ENCODE measurements around the gene TRAPPC11.

The TRAPPC11 gene

DNA sequence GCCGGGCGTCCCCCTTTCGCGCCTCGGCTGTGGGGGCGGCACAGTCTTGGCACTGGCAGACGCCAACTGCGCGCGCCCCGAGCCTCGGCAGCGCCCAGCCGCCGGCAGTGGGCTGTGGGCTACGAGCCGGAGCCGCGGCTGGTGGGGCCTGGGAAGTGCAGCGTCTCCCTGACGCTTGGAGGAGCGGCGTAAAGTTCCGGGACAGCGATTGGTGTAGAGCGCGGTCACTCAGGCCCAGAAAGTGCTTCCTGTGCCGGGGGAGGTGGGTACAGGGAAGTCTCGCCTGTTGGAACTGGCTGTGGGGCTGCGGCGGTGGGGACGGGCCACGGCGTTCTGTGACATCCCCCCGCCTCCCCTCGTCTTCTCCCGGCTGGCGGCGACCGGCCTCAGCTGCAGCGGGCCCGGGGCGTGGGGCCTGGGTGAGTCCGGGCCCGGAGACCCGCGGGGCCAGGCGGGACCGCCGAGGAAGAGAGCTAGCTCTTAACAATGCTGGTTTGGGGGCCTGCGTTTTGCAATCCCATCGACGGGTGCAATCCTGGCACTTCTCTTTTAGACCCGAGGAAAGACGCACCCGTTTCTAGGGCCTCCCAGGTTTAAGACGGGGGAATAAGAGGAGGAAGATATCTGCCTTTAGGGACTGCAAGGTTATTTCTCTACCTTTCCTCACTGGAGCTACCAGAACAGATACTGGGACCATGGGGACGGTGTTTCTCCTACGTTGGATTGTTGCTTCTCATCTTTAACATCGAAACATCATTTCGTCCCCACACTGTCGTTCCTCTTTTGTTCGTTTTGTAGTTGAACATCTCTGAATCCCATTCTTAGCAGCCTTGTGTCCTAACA lies at the start of gene TRAPPC11, which contains the start of gene RWDD4:
Gene TRAPPC11, plus strand, starts transcription at position 265 of the 843 bp plus-strand sequence. CDS start 4,575 bp downstream, outside the sequence.
Gene RWDD4, minus strand, starts transcription at position 157 of the 843 bp plus-strand sequence. CDS start 233 bp downstream, outside the sequence.
- TF ChIP-seq CTCF (IDR thresholded peaks at IDR 0.05; ENCODE audit: extremely low read depth, insufficient read depth, missing control alignments) = peak; percentile 0

GRCh38 chr4:183610033-183610432 lies 49.1 kb upstream of the TRAPPC11 start:
- no peak for TF ChIP-seq CTCF (IDR thresholded peaks at IDR 0.05; ENCODE audit: extremely low read depth, insufficient read depth, missing control alignments)
- DNase-seq (ENCODE audit: low spot score) = no peak
- in situ Hi-C loops (cut with MboI; ENCODE audit: low pct_unique_long_range_greater_than_20kb, low sequenced_read_pairs, unreplicated experiment) = no loop called here

More for the DNA sequence above, at the start of gene TRAPPC11, which contains the start of gene RWDD4:
- in situ Hi-C loops (cut with MboI; ENCODE audit: low pct_unique_long_range_greater_than_20kb, low sequenced_read_pairs, unreplicated experiment) = no loop called here
- DNase-seq (ENCODE audit: low spot score) = peak; percentile 99

DNA sequence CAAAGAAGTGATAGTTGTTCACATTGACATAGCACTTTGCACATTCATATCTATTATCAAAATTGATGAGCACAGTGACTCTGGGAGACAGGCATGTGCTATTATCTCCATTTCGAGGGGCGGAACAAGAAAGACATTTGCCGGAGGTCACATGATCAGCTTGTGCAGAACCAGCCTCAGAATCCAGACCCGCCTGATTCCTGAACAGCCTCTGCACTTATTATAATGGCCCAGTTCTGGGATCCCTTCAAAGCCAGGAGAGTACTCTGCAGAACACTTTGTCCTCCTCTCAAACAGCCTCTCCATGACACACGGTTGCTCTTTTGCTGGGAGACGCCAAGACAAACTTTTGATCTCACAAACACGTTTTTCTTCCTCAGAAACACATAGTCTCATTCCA lies 48.5 kb upstream of the TRAPPC11 start:
- no peak for DNase-seq (ENCODE audit: low spot score)
- in situ Hi-C loops (cut with MboI; ENCODE audit: low pct_unique_long_range_greater_than_20kb, low sequenced_read_pairs, unreplicated experiment) = no loop called here
- no peak for TF ChIP-seq CTCF (IDR thresholded peaks at IDR 0.05; ENCODE audit: extremely low read depth, insufficient read depth, missing control alignments)

GRCh38 chr4:183611210-183611830 lies 47.8 kb upstream of the TRAPPC11 start:
- in situ Hi-C loops (cut with MboI; ENCODE audit: low pct_unique_long_range_greater_than_20kb, low sequenced_read_pairs, unreplicated experiment) = no loop called here

GRCh38 chr4:183612329-183613250 lies 46.5 kb upstream of the TRAPPC11 start:
- TF ChIP-seq CTCF (IDR thresholded peaks at IDR 0.05; ENCODE audit: extremely low read depth, insufficient read depth, missing control alignments) = no peak
- in situ Hi-C loops (cut with MboI; ENCODE audit: low pct_unique_long_range_greater_than_20kb, low sequenced_read_pairs, unreplicated experiment) = no loop called here
- DNase-seq (ENCODE audit: low spot score) = no peak

More at GRCh38 chr4:183611210-183611830, 47.8 kb upstream of the TRAPPC11 start:
- DNase-seq (ENCODE audit: low spot score) = no peak
- no peak for TF ChIP-seq CTCF (IDR thresholded peaks at IDR 0.05; ENCODE audit: extremely low read depth, insufficient read depth, missing control alignments)

DNA sequence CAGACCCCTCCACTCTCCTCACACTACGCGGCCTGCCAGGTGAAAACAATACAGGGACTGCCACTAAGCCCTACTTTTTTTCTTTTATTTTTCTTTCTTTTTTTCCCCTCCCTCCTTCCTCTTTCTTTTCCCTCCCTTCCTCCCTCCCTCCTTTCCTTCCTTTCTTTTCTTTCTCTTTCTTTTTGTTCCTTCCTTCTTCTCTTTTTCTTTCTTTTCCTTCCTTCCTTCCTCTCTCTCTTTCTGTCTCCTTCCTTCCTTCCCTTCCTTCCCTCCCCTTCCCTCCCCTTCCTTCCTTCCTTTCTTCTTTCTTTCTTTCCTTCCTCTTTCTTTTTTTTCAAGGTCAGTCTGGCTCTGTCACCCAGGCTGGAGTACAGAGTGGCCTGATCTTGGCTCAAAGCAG lies 42.0 kb upstream of the TRAPPC11 start:
- in situ Hi-C loops (cut with MboI; ENCODE audit: low pct_unique_long_range_greater_than_20kb, low sequenced_read_pairs, unreplicated experiment) = no loop called here
- no peak for TF ChIP-seq CTCF (IDR thresholded peaks at IDR 0.05; ENCODE audit: extremely low read depth, insufficient read depth, missing control alignments)
- no peak for DNase-seq (ENCODE audit: low spot score)
